HUES48 (cell line): Measurements from ENCODE around the gene EFCAB6.

Experiments used
- H3K27ac ChIP-seq: one replicate; pipeline ENCODE4 v1.7.0; 2013; ENCODE audit warnings: low read depth, low read length, inconsistent platforms
- H3K27me3 ChIP-seq: 2 replicates; pipeline ENCODE4 v1.6.1; 2013; ENCODE audit warnings: mild to moderate bottlenecking, low read length; ENCODE audit not compliant: control insufficient read depth, insufficient read depth
- H3K36me3 ChIP-seq: 2 replicates; pipeline ENCODE4 v1.6.1; 2013; ENCODE audit warnings: low read length; ENCODE audit not compliant: control insufficient read depth, insufficient read depth
- H3K4me1 ChIP-seq: 2 replicates; pipeline ENCODE4 v1.6.1; 2013; ENCODE audit warnings: mild to moderate bottlenecking, low read length; ENCODE audit not compliant: control insufficient read depth, insufficient read depth
- H3K4me3 ChIP-seq: 2 replicates; pipeline ENCODE4 v1.5.1; 2013; ENCODE audit warnings: mild to moderate bottlenecking, low read depth, low read length
- H3K9ac ChIP-seq: 2 replicates; pipeline ENCODE4 v1.6.1; 2013; ENCODE audit warnings: mild to moderate bottlenecking, low read depth, low read length, moderate library complexity
- H3K9me3 ChIP-seq: 2 replicates; pipeline ENCODE4 v1.6.1; 2013; ENCODE audit warnings: low read length; ENCODE audit not compliant: control insufficient read depth, insufficient read depth

The EFCAB6 gene

GRCh38 chr22:43532301-43533155, 279.6 kb downstream of the EFCAB6 start:
- Histone ChIP-seq H3K9me3 (peaks cover 7% of the 10 kb centered on the region), H3K4me1 (no peaks in the 10 kb centered on the region; the same call in 1 of the 2 replicates), H3K27me3 (no peaks in the 10 kb centered on the region), H3K27ac (no peak overlapping the region), H3K4me3 (no peak overlapping the region), H3K36me3 (no peaks in the 10 kb centered on the region), H3K9ac (no peak overlapping the region)

- no peak overlapping the region for H3K4me3 ChIP-seq
- peaks cover under 1% of the 10 kb centered on the region; the same call in 1 of the 2 replicates for H3K9me3 ChIP-seq
- no peaks in the 10 kb centered on the region for H3K27me3 ChIP-seq
- H3K27ac ChIP-seq, result no peak overlapping the region
- H3K36me3 ChIP-seq, result no peaks in the 10 kb centered on the region
- no peaks in the 10 kb centered on the region; the same call in 1 of the 2 replicates for H3K4me1 ChIP-seq
- H3K9ac ChIP-seq, result no peak overlapping the region
Observed at GRCh38 chr22:43531651-43532050, 280.5 kb downstream of the EFCAB6 start.

- Histone ChIP-seq H3K4me3 (no peak overlapping the region), H3K36me3 (no peaks in the 10 kb centered on the region), H3K27ac (no peak overlapping the region), H3K9ac (no peak overlapping the region), H3K27me3 (no peaks in the 10 kb centered on the region), H3K4me1 (no peaks in the 10 kb centered on the region; the same call in 1 of the 2 replicates), H3K9me3 (no peaks in the 10 kb centered on the region)
Observed at GRCh38 chr22:43530349-43531201, 281.5 kb downstream of the EFCAB6 start.

GRCh38 chr22:43529934-43530333, 282.2 kb downstream of the EFCAB6 start:
- H3K27ac ChIP-seq, result no peak overlapping the region
- no peaks in the 10 kb centered on the region for H3K36me3 ChIP-seq
- no peak overlapping the region for H3K4me3 ChIP-seq
- H3K27me3 ChIP-seq, result no peaks in the 10 kb centered on the region
- no peaks in the 10 kb centered on the region; the same call in 1 of the 2 replicates for H3K4me1 ChIP-seq
- H3K9me3 ChIP-seq, result no peaks in the 10 kb centered on the region
- no peak overlapping the region for H3K9ac ChIP-seq

- Histone ChIP-seq H3K36me3 (no peaks in the 10 kb centered on the region), H3K4me1 (no peaks in the 10 kb centered on the region; the same call in 1 of the 2 replicates), H3K9ac (no peak overlapping the region), H3K27me3 (no peaks in the 10 kb centered on the region), H3K27ac (no peak overlapping the region), H3K4me3 (no peak overlapping the region), H3K9me3 (no peaks in the 10 kb centered on the region)
Observed at GRCh38 chr22:43529461-43529860, 282.6 kb downstream of the EFCAB6 start.

- H3K9me3 ChIP-seq, result no peaks in the 10 kb centered on the region
- no peaks in the 10 kb centered on the region for H3K36me3 ChIP-seq
- H3K4me3 ChIP-seq, result no peak overlapping the region
- no peak overlapping the region for H3K27ac ChIP-seq
- no peaks in the 10 kb centered on the region for H3K27me3 ChIP-seq
- H3K4me1 ChIP-seq, result no peaks in the 10 kb centered on the region; the same call in 1 of the 2 replicates
- no peak overlapping the region for H3K9ac ChIP-seq
Observed at GRCh38 chr22:43528601-43529360, 283.3 kb downstream of the EFCAB6 start.

- H3K36me3 ChIP-seq, result no peaks in the 10 kb centered on the region
- H3K27me3 ChIP-seq, result no peaks in the 10 kb centered on the region
- no peak overlapping the region for H3K9ac ChIP-seq
- no peaks in the 10 kb centered on the region; the same call in 1 of the 2 replicates for H3K4me1 ChIP-seq
- no peak overlapping the region for H3K27ac ChIP-seq
- H3K9me3 ChIP-seq, result no peaks in the 10 kb centered on the region
- no peak overlapping the region for H3K4me3 ChIP-seq
Observed at GRCh38 chr22:43526946-43527345, 285.2 kb downstream of the EFCAB6 start.

- Histone ChIP-seq H3K27me3 (no peaks in the 10 kb centered on the region), H3K36me3 (no peaks in the 10 kb centered on the region)
Observed at GRCh38 chr22:43526117-43526655, 285.9 kb downstream of the EFCAB6 start.

GRCh38 chr22:43521716-43522115, 290.4 kb downstream of the EFCAB6 start:
- H3K4me1 ChIP-seq, result no peaks in the 10 kb centered on the region
- no peak overlapping the region for H3K9ac ChIP-seq
- H3K36me3 ChIP-seq, result no peaks in the 10 kb centered on the region
- no peak overlapping the region for H3K4me3 ChIP-seq
- H3K9me3 ChIP-seq, result no peaks in the 10 kb centered on the region
- H3K27me3 ChIP-seq, result no peaks in the 10 kb centered on the region
- no peak overlapping the region for H3K27ac ChIP-seq

More at GRCh38 chr22:43526117-43526655, 285.9 kb downstream of the EFCAB6 start:
- Histone ChIP-seq H3K4me3 (no peak overlapping the region), H3K9me3 (no peaks in the 10 kb centered on the region), H3K9ac (no peak overlapping the region), H3K27ac (no peak overlapping the region), H3K4me1 (no peaks in the 10 kb centered on the region; the same call in 1 of the 2 replicates)

GRCh38 chr22:43520632-43521039, 291.5 kb downstream of the EFCAB6 start:
- Histone ChIP-seq H3K4me1 (no peaks in the 10 kb centered on the region), H3K9ac (no peak overlapping the region)

More at GRCh38 chr22:43520632-43521039, 291.5 kb downstream of the EFCAB6 start:
- Histone ChIP-seq H3K4me3 (no peak overlapping the region), H3K9me3 (no peaks in the 10 kb centered on the region), H3K27ac (no peak overlapping the region), H3K36me3 (no peaks in the 10 kb centered on the region), H3K27me3 (no peaks in the 10 kb centered on the region)
